NCI-H345 treated with DMSO at 0.1 percent for 48 hours (cell line): ENCODE results near the gene PSMC5.
"Not testable (repeated sequence)": the region's sequence is repeated elsewhere in the genome, so short reads cannot be mapped to it uniquely, and the experiment has no call there.

Experiments used
- DNase-seq: peaks from one replicate; lab custom pipeline; 2025; ENCODE audit not compliant: unreplicated experiment; lab: John Stamatoyannopoulos, UW

Gene PSMC5

GRCh38 chr17:63870292-63870665, 43.0 kb downstream of the PSMC5 start:
- not testable (repeated sequence) for DNase-seq

GRCh38 chr17:63871646-63872365, 44.6 kb downstream of the PSMC5 start:
- not testable (repeated sequence) for DNase-seq

- DNase-seq: not testable (repeated sequence)
Observed at GRCh38 chr17:63873577-63873976, 46.3 kb downstream of the PSMC5 start, which contains the start of gene CSH2. Gene CSH2 (minus strand): TSS chr17:63873677. CDS start chr17:63873614, 63 bp downstream.

GRCh38 chr17:63874061-63874626, 46.9 kb downstream of the PSMC5 start:
- not testable (repeated sequence) for DNase-seq

GRCh38 chr17:63874693-63875092, 47.5 kb downstream of the PSMC5 start:
- DNase-seq: not testable (repeated sequence)

- DNase-seq: not testable (repeated sequence)
Observed at GRCh38 chr17:63878413-63878812, 51.2 kb downstream of the PSMC5 start.

- DNase-seq: no peak
Observed at GRCh38 chr17:63880706-63881105, 53.5 kb downstream of the PSMC5 start.

- not testable (repeated sequence) for DNase-seq
Observed at GRCh38 chr17:63881337-63881736, 54.1 kb downstream of the PSMC5 start.
